ENCODE results near the gene CHD6.

Gene CHD6

GRCh38 chr20:41357424-41358163 is 260.6 kb downstream of the CHD6 start:
- in situ Hi-C loops (cut with MboI; ENCODE audit: low sequenced_read_pairs, unreplicated experiment) = no loop called here
- DNase-seq (ENCODE audit: low spot score) = no peak
- no peak for TF ChIP-seq CTCF (IDR thresholded peaks at IDR 0.05; ENCODE audit: borderline replicate concordance, control extremely low read depth, extremely low read depth, insufficient read depth, missing control alignments)

- DNase-seq (ENCODE audit: low spot score) = no peak
- no peak for TF ChIP-seq CTCF (IDR thresholded peaks at IDR 0.05; ENCODE audit: borderline replicate concordance, control extremely low read depth, extremely low read depth, insufficient read depth, missing control alignments)
- in situ Hi-C loops (cut with MboI; ENCODE audit: low sequenced_read_pairs, unreplicated experiment) = no loop called here
These were observed 261.2 kb downstream of the CHD6 start for GRCh38 chr20:41356951-41357350.

GRCh38 chr20:41355598-41356203 is 262.5 kb downstream of the CHD6 start:
- no peak for DNase-seq (ENCODE audit: low spot score)
- in situ Hi-C loops (cut with MboI; ENCODE audit: low sequenced_read_pairs, unreplicated experiment) = no loop called here
- TF ChIP-seq CTCF (IDR thresholded peaks at IDR 0.05; ENCODE audit: borderline replicate concordance, control extremely low read depth, extremely low read depth, insufficient read depth, missing control alignments) = no peak

- TF ChIP-seq CTCF (IDR thresholded peaks at IDR 0.05; ENCODE audit: borderline replicate concordance, control extremely low read depth, extremely low read depth, insufficient read depth, missing control alignments) = no peak
- no peak for DNase-seq (ENCODE audit: low spot score)
- in situ Hi-C loops (cut with MboI; ENCODE audit: low sequenced_read_pairs, unreplicated experiment) = no loop called here
These were observed 263.0 kb downstream of the CHD6 start for GRCh38 chr20:41355192-41355591.

GRCh38 chr20:41353530-41353929 is 264.6 kb downstream of the CHD6 start:
- no peak for DNase-seq (ENCODE audit: low spot score)
- in situ Hi-C loops (cut with MboI; ENCODE audit: low sequenced_read_pairs, unreplicated experiment) = no loop called here
- TF ChIP-seq CTCF (IDR thresholded peaks at IDR 0.05; ENCODE audit: borderline replicate concordance, control extremely low read depth, extremely low read depth, insufficient read depth, missing control alignments) = no peak

GRCh38 chr20:41352666-41353065 is 265.5 kb downstream of the CHD6 start:
- no peak for TF ChIP-seq CTCF (IDR thresholded peaks at IDR 0.05; ENCODE audit: borderline replicate concordance, control extremely low read depth, extremely low read depth, insufficient read depth, missing control alignments)
- in situ Hi-C loops (cut with MboI; ENCODE audit: low sequenced_read_pairs, unreplicated experiment) = no loop called here
- DNase-seq (ENCODE audit: low spot score) = no peak

Measured in GM13976 (cell line).